Mesothelial cell of epicardium (in vitro differentiated cells): Measurements from ENCODE around the gene ARRDC3. TPM values are rescaled to one million over a fixed set of nuclear protein-coding genes. Genes with fewer than 3 reads are reported as not detected.

Experiments
- DNase-seq, 2 experiments: peaks; one replicate each; pipeline ENCODE4 v3.0.0; 2021; ENCODE audit warnings: low spot score in 2 of 2; ENCODE audit not compliant: unreplicated experiment in 2 of 2
- H3K27ac Mint-ChIP-seq: 2 replicates; pipeline ENCODE4 v1.8.0; 2021; ENCODE audit warnings: mixed read lengths
- H3K27me3 Mint-ChIP-seq: 2 replicates; pipeline ENCODE4 v1.8.0; 2021; ENCODE audit warnings: low read depth, mixed read lengths
- H3K36me3 Mint-ChIP-seq: 2 replicates; pipeline ENCODE4 v1.8.0; 2021; ENCODE audit warnings: mixed read lengths
- H3K4me1 Mint-ChIP-seq: 2 replicates; pipeline ENCODE4 v1.8.0; 2021; ENCODE audit warnings: mixed read lengths
- H3K4me3 Mint-ChIP-seq: 2 replicates; pipeline ENCODE4 v1.8.0; 2021; ENCODE audit warnings: mild to moderate bottlenecking, moderate library complexity, mixed read lengths
- H3K9me3 Mint-ChIP-seq: 2 replicates; pipeline ENCODE4 v1.8.0; 2021; ENCODE audit warnings: mixed read lengths
- CTCF ChIP-seq: fragments of 200-600 bp; sonication (generic); IDR thresholded peaks from one replicate; pipeline ENCODE4 v1.5.0; 2021; ENCODE audit warnings: antibody characterized with exemption; ENCODE audit not compliant: unreplicated experiment
- total RNA-seq: library from RNA; stranded (reverse); gene quantifications from 3 replicates; pipeline ENCODE4 v1.2.1, GENCODE V29; 2021

The ARRDC3 gene
- total RNA-seq, 1 donor from 2014 or later, result 49.9 TPM

DNA sequence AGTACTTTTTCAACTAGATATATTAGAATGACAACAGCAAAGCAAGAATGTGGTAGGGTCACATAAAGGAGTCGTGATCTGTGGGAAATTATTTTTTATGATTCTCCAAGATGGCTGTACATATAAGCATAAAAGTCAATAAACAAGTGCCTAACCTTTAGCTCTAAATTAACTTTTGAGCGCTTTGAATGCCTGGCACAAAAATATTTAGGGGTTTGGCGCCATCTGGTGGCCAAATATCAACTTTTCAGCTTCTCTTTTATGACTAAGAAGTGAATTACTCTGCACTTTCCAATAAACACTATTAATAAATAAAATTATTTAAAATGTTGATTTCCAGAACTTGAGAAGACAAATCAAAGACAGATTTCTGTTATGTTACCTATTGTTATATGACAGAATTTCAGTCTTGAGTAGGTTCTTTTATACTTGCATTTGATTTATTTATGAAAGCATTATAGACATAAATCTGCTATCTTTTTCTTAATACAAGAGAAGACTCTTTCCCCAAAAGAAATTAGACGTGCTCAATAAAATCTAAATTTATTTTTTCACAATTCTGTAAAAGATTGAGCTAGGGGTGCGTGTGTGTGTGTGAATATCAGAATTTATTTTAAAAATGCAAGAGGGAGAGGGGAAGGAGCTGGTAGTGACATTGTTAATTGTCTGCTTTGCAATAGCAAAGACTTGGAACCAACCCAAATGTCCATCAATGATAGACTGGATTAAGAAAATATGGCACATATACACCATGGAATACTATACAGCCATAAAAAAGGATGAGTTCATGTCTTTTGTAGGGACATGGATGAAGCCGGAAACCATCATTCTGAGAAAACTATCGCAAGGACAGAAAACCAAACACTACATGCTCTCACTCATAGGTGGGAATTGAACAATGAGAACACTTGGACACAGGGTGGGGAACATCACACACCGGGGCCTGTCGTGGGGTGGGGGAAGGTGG lies 36.7 kb upstream of the ARRDC3 start:
- Mint-ChIP-seq H3K9me3 (no peaks in the 10 kb centered on the region), H3K36me3 (no peaks in the 10 kb centered on the region), H3K4me1 (peaks cover 7% of the 10 kb centered on the region), H3K27ac (no peak overlapping the region), H3K4me3 (no peak overlapping the region), H3K27me3 (no peaks in the 10 kb centered on the region)
- peak; percentile 99 for TF ChIP-seq CTCF
- peak; percentile 25 to 67 for DNase-seq

- Mint-ChIP-seq H3K4me3 (no peak overlapping the region), H3K27ac (no peak overlapping the region), H3K36me3 (no peaks in the 10 kb centered on the region), H3K4me1 (peaks cover 8% of the 10 kb centered on the region), H3K9me3 (no peaks in the 10 kb centered on the region), H3K27me3 (no peaks in the 10 kb centered on the region)
- TF ChIP-seq CTCF, result no peak
- DNase-seq, result no peak
Observed at GRCh38 chr5:91419136-91419535, 36.0 kb upstream of the ARRDC3 start.

GRCh38 chr5:91418158-91418557 lies 35.0 kb upstream of the ARRDC3 start:
- Mint-ChIP-seq H3K36me3 (no peaks in the 10 kb centered on the region), H3K9me3 (no peaks in the 10 kb centered on the region), H3K27me3 (no peaks in the 10 kb centered on the region), H3K4me1 (peaks cover 10% of the 10 kb centered on the region), H3K27ac (no peak overlapping the region), H3K4me3 (no peak overlapping the region)
- DNase-seq, result no peak
- TF ChIP-seq CTCF, result no peak

- DNase-seq, result no peak
- no peak overlapping the region for H3K4me3 Mint-ChIP-seq
- peaks cover 10% of the 10 kb centered on the region for H3K4me1 Mint-ChIP-seq
- no peaks in the 10 kb centered on the region for H3K9me3 Mint-ChIP-seq
- no peak for TF ChIP-seq CTCF
- H3K27ac Mint-ChIP-seq, result no peak overlapping the region
- H3K36me3 Mint-ChIP-seq, result no peaks in the 10 kb centered on the region
- H3K27me3 Mint-ChIP-seq, result no peaks in the 10 kb centered on the region
Observed at GRCh38 chr5:91417219-91417618, 34.1 kb upstream of the ARRDC3 start.

DNA sequence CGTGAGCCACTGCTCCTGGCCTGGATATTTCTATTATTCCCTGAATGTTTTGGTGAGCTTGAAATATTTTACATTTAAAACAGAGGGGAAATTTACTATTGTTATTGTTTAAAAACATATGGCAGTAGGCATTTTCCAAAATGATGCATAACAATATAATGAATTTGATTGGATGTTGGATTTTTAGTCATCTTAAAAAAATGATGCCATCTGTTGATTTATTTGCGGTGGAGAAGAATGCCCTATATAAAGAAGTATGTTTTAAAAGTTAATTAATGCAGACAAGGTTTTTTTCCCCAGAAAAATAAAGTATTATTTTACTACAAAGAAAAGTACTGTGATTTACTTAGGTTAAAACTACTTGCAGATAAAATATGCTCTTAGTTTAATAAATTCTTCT lies 33.4 kb upstream of the ARRDC3 start:
- TF ChIP-seq CTCF, result no peak
- DNase-seq, result no peak
- Mint-ChIP-seq H3K27me3 (no peaks in the 10 kb centered on the region), H3K9me3 (no peaks in the 10 kb centered on the region), H3K36me3 (no peaks in the 10 kb centered on the region), H3K27ac (no peak overlapping the region), H3K4me1 (peaks cover 10% of the 10 kb centered on the region), H3K4me3 (no peak overlapping the region)
